ENCODE results near the gene ADARB1. TPM values are rescaled to one million over a fixed set of nuclear protein-coding genes. Genes with fewer than 3 reads are reported as not detected.
"Not testable (repeated sequence)": the region's sequence is repeated elsewhere in the genome, so short reads cannot be mapped to it uniquely, and the experiment has no call there.

The ADARB1 gene
- polyA plus RNA-seq, 1 donor (not counting 4 experiments of a cell fraction or from before 2014, with no cell fraction given): 13.0 TPM

DNA sequence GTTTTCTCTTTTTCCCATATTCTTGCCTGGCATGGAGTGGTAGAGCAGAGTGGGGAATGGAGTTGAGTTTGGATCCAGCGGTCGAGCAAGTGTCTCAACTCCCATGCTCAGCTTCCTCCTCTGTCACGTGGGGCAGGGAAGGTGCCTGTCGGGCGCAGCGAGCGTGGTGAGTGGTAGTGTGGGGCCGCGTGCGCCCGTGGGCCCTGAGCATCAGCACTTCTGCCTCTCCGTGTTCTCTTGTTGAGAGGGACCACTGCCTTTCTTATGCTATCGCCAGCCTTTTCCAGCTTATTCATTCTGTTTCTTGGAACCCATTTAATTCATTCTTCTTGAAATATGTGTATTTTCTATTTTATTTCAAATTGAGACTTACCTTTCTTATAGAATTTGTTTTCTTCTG is 65.1 kb downstream of the ADARB1 start:
- no peaks in the 10 kb centered on the region for H3K9me1 ChIP-seq (ENCODE audit: control insufficient read depth, extremely low read depth, insufficient read depth, low read length)
- dilution Hi-C loops (cut with MboI; ENCODE audit: extremely low pct_ligation_motif_present, low sequenced_read_pairs): loop anchor here (10.0 kb wide), 1 partner anchor 195 kb away; the partner anchor contains the start of gene SLX9
- H3K4me3 ChIP-seq (ENCODE audit: control insufficient read depth in 2 of 3, extremely low read depth in 1 of 3, insufficient read depth in 2 of 3, low read depth in 1 of 3, low read length in 3 of 3): no peak overlapping the region
- DNase-seq (ENCODE audit: low read depth, low spot score): no peak
- peaks cover 5 to 17% of the 10 kb centered on the region in 2 experiments for H3K36me3 ChIP-seq (ENCODE audit: control insufficient read depth in 2 of 2, extremely low read depth in 1 of 2, insufficient read depth in 2 of 2, low read length in 2 of 2)
- no peak overlapping the region for H2AFZ ChIP-seq (ENCODE audit: control insufficient read depth, low read length)
- no peaks in the 10 kb centered on the region for H3K79me2 ChIP-seq (ENCODE audit: control insufficient read depth, insufficient read depth, low read length)
- H4K20me1 ChIP-seq (ENCODE audit: control insufficient read depth, extremely low read depth, insufficient read depth, low read length): no peaks in the 10 kb centered on the region
- FAIRE-seq: no peak
- no peak overlapping the region for H3K4me2 ChIP-seq (ENCODE audit: control insufficient read depth, extremely low read depth, insufficient read depth, low read depth, low read length)
- no peaks in the 10 kb centered on the region for H3K9me3 ChIP-seq (ENCODE audit: control insufficient read depth, low read depth, low read length)
- no peak overlapping the region for H3K9ac ChIP-seq (ENCODE audit: control insufficient read depth, extremely low read depth, insufficient read depth, low read length)
- TF ChIP-seq EZH2 (IDR thresholded peaks at IDR 0.05; ENCODE audit: low read length): no peak
- TF ChIP-seq, protein P1, sequence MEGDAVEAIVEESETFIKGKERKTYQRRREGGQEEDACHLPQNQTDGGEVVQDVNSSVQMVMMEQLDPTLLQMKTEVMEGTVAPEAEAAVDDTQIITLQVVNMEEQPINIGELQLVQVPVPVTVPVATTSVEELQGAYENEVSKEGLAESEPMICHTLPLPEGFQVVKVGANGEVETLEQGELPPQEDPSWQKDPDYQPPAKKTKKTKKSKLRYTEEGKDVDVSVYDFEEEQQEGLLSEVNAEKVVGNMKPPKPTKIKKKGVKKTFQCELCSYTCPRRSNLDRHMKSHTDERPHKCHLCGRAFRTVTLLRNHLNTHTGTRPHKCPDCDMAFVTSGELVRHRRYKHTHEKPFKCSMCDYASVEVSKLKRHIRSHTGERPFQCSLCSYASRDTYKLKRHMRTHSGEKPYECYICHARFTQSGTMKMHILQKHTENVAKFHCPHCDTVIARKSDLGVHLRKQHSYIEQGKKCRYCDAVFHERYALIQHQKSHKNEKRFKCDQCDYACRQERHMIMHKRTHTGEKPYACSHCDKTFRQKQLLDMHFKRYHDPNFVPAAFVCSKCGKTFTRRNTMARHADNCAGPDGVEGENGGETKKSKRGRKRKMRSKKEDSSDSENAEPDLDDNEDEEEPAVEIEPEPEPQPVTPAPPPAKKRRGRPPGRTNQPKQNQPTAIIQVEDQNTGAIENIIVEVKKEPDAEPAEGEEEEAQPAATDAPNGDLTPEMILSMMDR (optimal IDR thresholded peaks at IDR 0.05 in 1 of 3, IDR thresholded peaks at IDR 0.05 in 1 of 3, conservative IDR thresholded peaks at IDR 0.05 in 1 of 3; ENCODE audit: extremely low read depth in 1 of 3, insufficient read depth in 2 of 3, low read length in 3 of 3): no peak
- peaks cover under 1% of the 10 kb centered on the region for H3K4me1 ChIP-seq (ENCODE audit: control insufficient read depth, extremely low read depth, insufficient read depth, low read length)
- H3K27me3 ChIP-seq (ENCODE audit: control insufficient read depth, extremely low read depth, insufficient read depth, low read length): no peaks in the 10 kb centered on the region
- H3K27ac ChIP-seq (ENCODE audit: control insufficient read depth, insufficient read depth, low read length): no peak overlapping the region

DNA sequence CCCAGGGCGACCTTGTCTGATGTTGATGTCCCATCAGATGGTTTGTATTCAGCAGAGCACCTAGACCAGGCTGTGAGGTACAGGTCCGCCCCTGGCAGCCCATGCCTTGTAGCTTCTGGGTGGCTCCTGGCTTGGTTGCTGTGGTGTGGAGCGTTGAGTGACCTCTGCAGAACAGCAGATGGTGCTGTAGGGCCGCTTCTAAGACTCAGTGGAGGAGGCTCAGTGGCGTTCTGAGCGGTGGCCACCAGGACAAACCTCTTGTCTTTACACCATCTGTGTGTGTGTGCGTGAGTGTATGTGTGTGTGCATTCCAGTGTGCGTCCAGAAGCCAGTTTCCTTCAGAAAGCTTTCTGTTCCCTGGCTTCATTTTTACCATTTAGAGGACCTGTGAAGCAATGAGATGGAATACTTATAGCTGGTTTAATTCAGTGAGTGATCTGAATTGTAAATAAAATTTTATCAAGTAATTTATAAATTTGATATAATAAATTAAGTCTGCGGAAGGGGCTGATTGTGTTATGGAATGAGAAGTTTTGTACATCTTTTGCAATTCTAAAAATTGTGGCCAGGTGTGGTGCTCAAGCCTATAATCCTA is 66.1 kb downstream of the ADARB1 start:
- peaks cover 3% of the 10 kb centered on the region for H3K4me1 ChIP-seq (ENCODE audit: control insufficient read depth, extremely low read depth, insufficient read depth, low read length)
- no peak overlapping the region for H3K4me2 ChIP-seq (ENCODE audit: control insufficient read depth, extremely low read depth, insufficient read depth, low read depth, low read length)
- peak; percentile 56 for DNase-seq (ENCODE audit: low read depth, low spot score)
- H3K27ac ChIP-seq (ENCODE audit: control insufficient read depth, insufficient read depth, low read length): no peak overlapping the region
- H3K79me2 ChIP-seq (ENCODE audit: control insufficient read depth, insufficient read depth, low read length): no peaks in the 10 kb centered on the region
- peaks cover 7 to 9% of the 10 kb centered on the region in 2 experiments for H3K36me3 ChIP-seq (ENCODE audit: control insufficient read depth in 2 of 2, extremely low read depth in 1 of 2, insufficient read depth in 2 of 2, low read length in 2 of 2)
- H3K27me3 ChIP-seq (ENCODE audit: control insufficient read depth, extremely low read depth, insufficient read depth, low read length): no peaks in the 10 kb centered on the region
- TF ChIP-seq EZH2 (IDR thresholded peaks at IDR 0.05; ENCODE audit: low read length): no peak
- TF ChIP-seq, protein P1 (optimal IDR thresholded peaks at IDR 0.05 in 1 of 3, IDR thresholded peaks at IDR 0.05 in 1 of 3, conservative IDR thresholded peaks at IDR 0.05 in 1 of 3; ENCODE audit: extremely low read depth in 1 of 3, insufficient read depth in 2 of 3, low read length in 3 of 3): peak; percentile 91 to 94 (median 93)
- H3K9ac ChIP-seq (ENCODE audit: control insufficient read depth, extremely low read depth, insufficient read depth, low read length): no peak overlapping the region
- peak; percentile 80 for FAIRE-seq
- no peak overlapping the region for H3K4me3 ChIP-seq (ENCODE audit: control insufficient read depth in 2 of 3, extremely low read depth in 1 of 3, insufficient read depth in 2 of 3, low read depth in 1 of 3, low read length in 3 of 3)
- no peaks in the 10 kb centered on the region for H3K9me3 ChIP-seq (ENCODE audit: control insufficient read depth, low read depth, low read length)
- dilution Hi-C loops (cut with MboI; ENCODE audit: extremely low pct_ligation_motif_present, low sequenced_read_pairs): no loop called here
- no peaks in the 10 kb centered on the region for H4K20me1 ChIP-seq (ENCODE audit: control insufficient read depth, extremely low read depth, insufficient read depth, low read length)
- H3K9me1 ChIP-seq (ENCODE audit: control insufficient read depth, extremely low read depth, insufficient read depth, low read length): no peaks in the 10 kb centered on the region
- no peak overlapping the region for H2AFZ ChIP-seq (ENCODE audit: control insufficient read depth, low read length)

DNA sequence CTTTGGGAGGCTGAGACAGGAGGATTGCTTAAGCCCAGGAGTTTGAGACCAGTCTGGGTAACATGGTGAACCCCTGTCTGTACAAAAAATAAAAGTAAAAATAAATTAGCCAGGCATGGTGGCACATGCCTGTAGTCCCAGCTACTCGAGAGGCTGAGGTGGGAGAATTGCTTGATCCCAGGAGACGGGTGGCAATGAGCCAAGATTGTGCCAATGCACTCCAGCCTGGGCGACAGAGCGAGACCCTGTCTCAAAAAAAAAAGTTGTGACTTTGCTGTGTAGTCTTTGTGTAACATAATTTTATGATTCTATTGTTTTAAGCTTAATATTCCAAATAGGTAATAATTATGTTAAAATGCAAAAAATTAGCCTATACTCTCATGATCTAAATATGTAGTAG is 66.6 kb downstream of the ADARB1 start:
- H3K4me1 ChIP-seq (ENCODE audit: control insufficient read depth, extremely low read depth, insufficient read depth, low read length); H3K4me2 ChIP-seq (ENCODE audit: control insufficient read depth, extremely low read depth, insufficient read depth, low read depth, low read length); H3K27ac ChIP-seq (ENCODE audit: control insufficient read depth, insufficient read depth, low read length); H3K9ac ChIP-seq (ENCODE audit: control insufficient read depth, extremely low read depth, insufficient read depth, low read length); FAIRE-seq; H3K9me3 ChIP-seq (ENCODE audit: control insufficient read depth, low read depth, low read length); H4K20me1 ChIP-seq (ENCODE audit: control insufficient read depth, extremely low read depth, insufficient read depth, low read length); H3K27me3 ChIP-seq (ENCODE audit: control insufficient read depth, extremely low read depth, insufficient read depth, low read length); H3K9me1 ChIP-seq (ENCODE audit: control insufficient read depth, extremely low read depth, insufficient read depth, low read length); H3K79me2 ChIP-seq (ENCODE audit: control insufficient read depth, insufficient read depth, low read length); H3K4me3 ChIP-seq (ENCODE audit: control insufficient read depth in 2 of 3, extremely low read depth in 1 of 3, insufficient read depth in 2 of 3, low read depth in 1 of 3, low read length in 3 of 3); dilution Hi-C loops (cut with MboI; ENCODE audit: extremely low pct_ligation_motif_present, low sequenced_read_pairs); H2AFZ ChIP-seq (ENCODE audit: control insufficient read depth, low read length); H3K36me3 ChIP-seq (ENCODE audit: control insufficient read depth in 2 of 2, extremely low read depth in 1 of 2, insufficient read depth in 2 of 2, low read length in 2 of 2); DNase-seq (ENCODE audit: low read depth, low spot score): not testable (repeated sequence)
